Pancreas (tissue), 10 donors: Measurements from ENCODE around the gene TRPV5. TPM values are rescaled to one million over a fixed set of nuclear protein-coding genes. Genes with fewer than 3 reads are reported as not detected.

Source experiments
- ATAC-seq, 4 donors: fragments of 200-7000 bp; cut with Tn5 transposase; one replicate each; pipeline versions ENCODE4 v1.8.0 to v1.9.1; 2020; ENCODE audit warnings: mild to moderate bottlenecking in 4 of 4, moderate library complexity in 4 of 4
- DNase-seq, 6 donors: peaks; one replicate each; pipeline ENCODE4 v3.0.0-alpha.2; 2020
- FAIRE-seq: peaks from 2 replicates; lab custom pipeline; 2012; peaks lifted over from hg19 to GRCh38; lab: Jason Lieb, UNC
- H3K27ac ChIP-seq, 4 donors: fragments of 200-600 bp; sonication (generic); 1 replicate in 3 of 4; 2 replicates in 1 of 4; pipeline versions ENCODE4 v1.5.0 to v1.8.0; 2020
- H3K27me3 ChIP-seq, 4 donors: fragments of 200-600 bp; one replicate each; pipeline ENCODE4 v1.8.0; 2021
- H3K36me3 ChIP-seq, 3 donors: fragments of 200-600 bp; sonication (generic) in 1 of 3; one replicate each; pipeline versions ENCODE4 v1.5.0 to v1.8.0; 2020 to 2021
- H3K4me1 ChIP-seq, 3 donors: fragments of 200-600 bp; one replicate each; pipeline ENCODE4 v1.8.0; 2021
- H3K4me3 ChIP-seq, 4 donors: fragments of 200-600 bp; sonication (generic) in 2 of 4; one replicate each; pipeline versions ENCODE4 v1.5.0 to v1.8.0; 2020 to 2021
- H3K9me3 ChIP-seq, 4 donors: fragments of 200-600 bp; one replicate each; pipeline ENCODE4 v1.8.0; 2021
- WGBS, 2 donors: extraction: QIAGEN DNeasy Blood & Tissue Kit; methylation state at CpG; one replicate each; pipeline ENCODE4 v1.1.7; 2013; 5-methylcytosine and 5-hydroxymethylcytosine counted together
- intact Hi-C, 3 donors: fragments of 100-400 bp; cut with DNase I; formaldehyde crosslinking; loops; one replicate each; pipeline versions ENCODE4 v1.11.1 to v1.14.2; 2022
- polyA plus RNA-seq, 2 donors: library from polyadenylated mRNA; stranded (reverse); fragments of 200-250 nt; gene quantifications; one replicate each; pipeline ENCODE4 v1.2.3, GENCODE V29; 2013
- total RNA-seq, 6 donors: library from RNA; stranded (reverse); fragmentation: NEBNext Ultra II Directional in 4 of 6; extraction: Animal tissue kit (Norgen Biotek cat#: 25700) in 4 of 6; gene quantifications; one replicate each; pipeline versions ENCODE4 v1.2.1 to v1.2.4, GENCODE V29; 2021 to 2023
- TF ChIP-seq, protein P1 (sequence below), 4 donors: fragments of 200-600 bp; sonication (generic) in 3 of 4; IDR thresholded peaks; one replicate each; pipeline versions ENCODE4 v1.5.0 to v1.8.0; 2021; ENCODE audit warnings: antibody characterized with exemption in 4 of 4
- donor health status: healthy with polysubstance abuse.
- donor health status: DM: no; HTN: no; CAD: no; lungs with moderate emphysema.
- donor health status: DM: no; HTN: no; CAD: no.
- donor health status: control.
- donor health status: control.
- donor health status: Bipolar disorder and iron deficiency.
- donor health status: DM: yes; HTN: yes; CAD: no.
- donor health status: DM: no; HTN: no; CAD: no.
- donor health status: DM: no; HTN: no; CAD: no.
- donor health status: DM: yes; HTN: yes; CAD: no.

The TRPV5 gene
- total and polyA plus RNA-seq, 8 donors, result 0.06 to 0.08 TPM; not detected in 6

DNA sequence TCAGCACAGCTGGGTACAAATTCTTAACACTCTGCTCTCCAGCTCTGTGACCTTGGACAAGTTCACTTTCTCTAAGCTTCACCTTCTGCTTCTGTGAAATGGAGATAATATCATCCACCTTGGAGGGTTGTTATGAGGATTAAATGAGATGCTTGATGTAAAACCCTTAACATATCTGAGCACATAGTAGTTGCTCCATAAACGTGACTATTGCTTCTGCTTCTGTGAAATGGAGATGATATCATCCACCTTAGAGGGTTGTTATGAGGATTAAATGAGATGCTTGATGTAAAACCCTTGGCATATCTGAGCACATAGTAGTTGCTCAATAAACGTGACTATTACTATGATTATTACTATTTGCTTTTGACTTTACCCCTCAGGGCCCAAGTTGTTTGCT lies 64.1 kb downstream of the TRPV5 start:
- FAIRE-seq (no peak), DNase-seq (no peak), ATAC-seq (no peak)
- WGBS, 2 donors, result 50 to 51% methylated on average over 2 of the region's 2 CpGs
- no peak overlapping the region for H3K27ac ChIP-seq
- no peaks in the 10 kb centered on the region for H3K9me3 ChIP-seq
- no peaks in the 10 kb centered on the region for H3K36me3 ChIP-seq
- H3K4me3 ChIP-seq, result no peak overlapping the region
- no peaks in the 10 kb centered on the region for H3K27me3 ChIP-seq
- TF ChIP-seq, protein P1, sequence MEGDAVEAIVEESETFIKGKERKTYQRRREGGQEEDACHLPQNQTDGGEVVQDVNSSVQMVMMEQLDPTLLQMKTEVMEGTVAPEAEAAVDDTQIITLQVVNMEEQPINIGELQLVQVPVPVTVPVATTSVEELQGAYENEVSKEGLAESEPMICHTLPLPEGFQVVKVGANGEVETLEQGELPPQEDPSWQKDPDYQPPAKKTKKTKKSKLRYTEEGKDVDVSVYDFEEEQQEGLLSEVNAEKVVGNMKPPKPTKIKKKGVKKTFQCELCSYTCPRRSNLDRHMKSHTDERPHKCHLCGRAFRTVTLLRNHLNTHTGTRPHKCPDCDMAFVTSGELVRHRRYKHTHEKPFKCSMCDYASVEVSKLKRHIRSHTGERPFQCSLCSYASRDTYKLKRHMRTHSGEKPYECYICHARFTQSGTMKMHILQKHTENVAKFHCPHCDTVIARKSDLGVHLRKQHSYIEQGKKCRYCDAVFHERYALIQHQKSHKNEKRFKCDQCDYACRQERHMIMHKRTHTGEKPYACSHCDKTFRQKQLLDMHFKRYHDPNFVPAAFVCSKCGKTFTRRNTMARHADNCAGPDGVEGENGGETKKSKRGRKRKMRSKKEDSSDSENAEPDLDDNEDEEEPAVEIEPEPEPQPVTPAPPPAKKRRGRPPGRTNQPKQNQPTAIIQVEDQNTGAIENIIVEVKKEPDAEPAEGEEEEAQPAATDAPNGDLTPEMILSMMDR (IDR thresholded peaks at IDR 0.05), result no peak
- H3K4me1 ChIP-seq, result no peaks in the 10 kb centered on the region
- intact Hi-C loops, result no loop called here

DNA sequence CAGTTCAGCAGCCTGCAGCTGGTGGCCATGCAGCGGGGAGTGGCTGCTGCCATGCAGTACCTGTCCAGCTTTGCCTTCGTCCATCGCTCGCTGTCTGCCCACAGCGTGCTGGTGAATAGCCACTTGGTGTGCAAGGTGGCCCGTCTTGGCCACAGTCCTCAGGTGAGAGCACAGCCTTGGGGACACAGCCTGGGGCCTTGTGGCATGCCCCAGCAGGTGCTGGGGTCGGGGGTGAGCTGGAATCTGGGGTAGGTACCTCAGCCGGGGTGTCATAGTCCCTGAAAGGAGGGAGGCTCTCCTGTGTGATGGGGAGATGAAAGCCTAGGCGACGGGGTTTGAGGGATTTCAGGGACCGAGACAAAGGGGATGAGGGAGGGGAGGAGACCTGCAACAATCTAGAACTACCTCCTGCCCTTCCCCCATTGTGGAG lies 64.5 kb downstream of the TRPV5 start:
- no peaks in the 10 kb centered on the region for H3K4me1 ChIP-seq
- H3K9me3 ChIP-seq, result no peaks in the 10 kb centered on the region
- ATAC-seq (no peak), FAIRE-seq (no peak), DNase-seq (no peak)
- intact Hi-C loops, result no loop called here
- WGBS, 2 donors, result 75 to 85% methylated on average over 11 of the region's 11 CpGs
- H3K4me3 ChIP-seq, result no peak overlapping the region
- H3K36me3 ChIP-seq, result no peaks in the 10 kb centered on the region
- H3K27me3 ChIP-seq, result no peaks in the 10 kb centered on the region
- H3K27ac ChIP-seq, result no peak overlapping the region
- TF ChIP-seq, protein P1 (IDR thresholded peaks at IDR 0.05), result no peak

DNA sequence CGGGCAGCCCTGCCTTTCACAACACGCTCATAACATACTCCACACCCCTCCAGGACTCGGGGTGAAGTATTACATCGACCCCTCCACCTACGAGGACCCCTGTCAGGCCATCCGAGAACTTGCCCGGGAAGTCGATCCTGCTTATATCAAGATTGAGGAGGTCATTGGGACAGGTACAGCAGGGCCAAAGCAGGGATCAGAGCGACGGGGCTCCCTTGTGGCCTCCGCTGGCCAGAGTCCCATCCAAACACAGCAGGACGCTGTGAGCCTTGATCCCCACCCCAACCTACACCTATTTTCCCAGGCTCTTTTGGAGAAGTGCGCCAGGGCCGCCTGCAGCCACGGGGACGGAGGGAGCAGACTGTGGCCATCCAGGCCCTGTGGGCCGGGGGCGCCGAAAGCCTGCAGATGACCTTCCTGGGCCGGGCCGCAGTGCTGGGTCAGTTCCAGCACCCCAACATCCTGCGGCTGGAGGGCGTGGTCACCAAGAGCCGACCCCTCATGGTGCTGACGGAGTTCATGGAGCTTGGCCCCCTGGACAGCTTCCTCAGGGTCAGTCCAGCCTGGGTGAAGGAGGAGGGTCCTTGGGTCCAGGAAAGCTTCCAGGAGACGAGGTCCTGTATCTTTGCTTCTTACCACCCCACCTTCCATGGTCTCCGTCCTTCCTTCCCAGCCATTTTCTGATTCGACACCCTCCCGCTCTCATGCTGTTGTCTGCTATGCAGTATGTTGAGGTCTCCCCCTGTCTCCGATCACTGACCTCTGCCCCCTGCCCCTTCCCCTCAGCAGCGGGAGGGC lies 65.2 kb downstream of the TRPV5 start:
- no peaks in the 10 kb centered on the region for H3K9me3 ChIP-seq
- H3K27ac ChIP-seq, result no peak overlapping the region
- FAIRE-seq (no peak), ATAC-seq (no peak), DNase-seq (no peak)
- H3K4me3 ChIP-seq, result no peak overlapping the region
- H3K4me1 ChIP-seq, result no peaks in the 10 kb centered on the region
- H3K36me3 ChIP-seq, result no peaks in the 10 kb centered on the region
- TF ChIP-seq, protein P1 (IDR thresholded peaks at IDR 0.05), result no peak
- WGBS, 2 donors, result 62 to 81% methylated on average over 30 to 31 of the region's 31 CpGs
- H3K27me3 ChIP-seq, result no peaks in the 10 kb centered on the region
- intact Hi-C loops, result no loop called here

DNA sequence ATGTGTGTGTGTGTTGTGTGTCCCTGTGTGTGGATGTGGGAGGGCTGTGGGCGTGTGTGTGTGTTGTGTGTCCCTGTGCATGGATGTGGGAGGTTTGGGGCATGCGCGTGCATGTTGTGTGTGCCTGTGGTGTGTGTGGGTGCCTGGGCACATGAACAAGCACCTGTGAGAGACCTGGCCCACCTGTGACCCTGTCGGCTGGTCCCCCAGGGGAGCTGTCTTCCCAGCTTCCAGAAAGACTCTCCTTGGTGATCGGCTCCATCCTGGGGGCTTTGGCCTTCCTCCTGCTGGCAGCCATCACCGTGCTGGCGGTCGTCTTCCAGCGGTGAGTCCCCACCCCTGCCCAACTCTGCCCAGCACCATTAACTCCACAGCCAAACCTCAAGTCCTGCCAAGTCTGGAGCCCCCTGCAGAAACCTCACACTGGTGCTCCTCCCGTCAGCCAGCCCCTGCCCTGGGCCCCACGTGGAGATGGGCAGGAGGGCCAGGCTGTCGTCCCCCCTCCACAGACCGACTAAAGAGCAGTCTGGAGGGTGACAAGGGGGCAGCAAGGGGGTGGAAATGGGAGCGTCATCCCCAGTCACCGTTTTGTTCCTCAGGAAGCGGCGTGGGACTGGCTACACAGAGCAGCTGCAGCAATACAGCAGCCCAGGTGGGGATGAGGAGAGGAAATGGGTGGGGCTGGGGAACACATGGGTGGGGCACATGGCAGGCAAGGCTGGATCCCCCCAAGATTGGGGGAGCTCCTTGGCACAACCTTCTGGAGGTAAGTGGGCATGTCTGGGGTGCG lies 66.0 kb downstream of the TRPV5 start:
- DNase-seq (no peak), FAIRE-seq (no peak), ATAC-seq (no peak)
- Histone ChIP-seq H3K4me1 (no peaks in the 10 kb centered on the region), H3K27me3 (no peaks in the 10 kb centered on the region), H3K4me3 (no peak overlapping the region), H3K27ac (no peak overlapping the region), H3K36me3 (no peaks in the 10 kb centered on the region), H3K9me3 (no peaks in the 10 kb centered on the region)
- TF ChIP-seq, protein P1 (IDR thresholded peaks at IDR 0.05), result no peak
- 59 to 75% methylated on average over 18 of the region's 18 CpGs for WGBS, 2 donors
- intact Hi-C loops, result no loop called here

DNA sequence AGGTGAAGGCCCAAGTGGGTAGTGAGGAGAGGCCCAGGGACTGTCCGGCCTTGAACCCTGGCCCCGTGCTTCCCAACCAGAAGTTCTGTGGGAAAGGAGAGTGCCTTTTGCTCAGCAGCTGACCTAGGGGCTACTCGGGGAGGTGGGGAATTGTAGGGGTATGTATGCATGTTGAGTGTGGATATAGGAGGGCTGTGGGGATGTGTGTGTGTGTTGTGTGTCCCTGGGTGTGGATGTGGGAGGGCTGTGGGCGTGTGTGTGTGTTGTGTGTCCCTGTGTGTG lies 66.5 kb downstream of the TRPV5 start:
- H3K4me3 ChIP-seq, result no peak overlapping the region
- no peaks in the 10 kb centered on the region for H3K9me3 ChIP-seq
- H3K27me3 ChIP-seq, result no peaks in the 10 kb centered on the region
- intact Hi-C loops, result no loop called here
- DNase-seq, result no peak
- H3K27ac ChIP-seq, result no peak overlapping the region
- no peaks in the 10 kb centered on the region for H3K4me1 ChIP-seq
- TF ChIP-seq, protein P1 (IDR thresholded peaks at IDR 0.05), result no peak
- no peak for FAIRE-seq
- no peak for ATAC-seq
- 35 to 42% methylated on average over 4 of the region's 4 CpGs for WGBS, 2 donors
- no peaks in the 10 kb centered on the region for H3K36me3 ChIP-seq
